Transverse colon (tissue), 3 donors: ENCODE results near the gene C1QTNF5.

ENCODE experiments used
- EP300 ChIP-seq: sonication (generic); formaldehyde crosslinking; IDR thresholded peaks from one replicate; pipeline ENCODE4 v1.6.1; 2017; ENCODE audit warnings: antibody characterized with exemption, low read depth
- POLR2A ChIP-seq: fragments of 450-650 bp; IDR thresholded peaks from one replicate; pipeline ENCODE4 v1.6.1; 2016; ENCODE audit warnings: antibody characterized with exemption, mild to moderate bottlenecking, moderate library complexity
- TF ChIP-seq, protein P1 (sequence below), 5 experiments: fragments of 200-600 bp in 3 of 5; fragments of 450-650 bp in 2 of 5; sonication (generic) in 3 of 5; IDR thresholded peaks; 1 replicate in 2 of 5; 2 replicates in 3 of 5; pipeline ENCODE4 v1.5.1; 2016 to 2017; ENCODE audit warnings: antibody characterized with exemption in 5 of 5, inconsistent platforms in 3 of 5, mild to moderate bottlenecking in 2 of 5, moderate library complexity in 1 of 5

DNA sequence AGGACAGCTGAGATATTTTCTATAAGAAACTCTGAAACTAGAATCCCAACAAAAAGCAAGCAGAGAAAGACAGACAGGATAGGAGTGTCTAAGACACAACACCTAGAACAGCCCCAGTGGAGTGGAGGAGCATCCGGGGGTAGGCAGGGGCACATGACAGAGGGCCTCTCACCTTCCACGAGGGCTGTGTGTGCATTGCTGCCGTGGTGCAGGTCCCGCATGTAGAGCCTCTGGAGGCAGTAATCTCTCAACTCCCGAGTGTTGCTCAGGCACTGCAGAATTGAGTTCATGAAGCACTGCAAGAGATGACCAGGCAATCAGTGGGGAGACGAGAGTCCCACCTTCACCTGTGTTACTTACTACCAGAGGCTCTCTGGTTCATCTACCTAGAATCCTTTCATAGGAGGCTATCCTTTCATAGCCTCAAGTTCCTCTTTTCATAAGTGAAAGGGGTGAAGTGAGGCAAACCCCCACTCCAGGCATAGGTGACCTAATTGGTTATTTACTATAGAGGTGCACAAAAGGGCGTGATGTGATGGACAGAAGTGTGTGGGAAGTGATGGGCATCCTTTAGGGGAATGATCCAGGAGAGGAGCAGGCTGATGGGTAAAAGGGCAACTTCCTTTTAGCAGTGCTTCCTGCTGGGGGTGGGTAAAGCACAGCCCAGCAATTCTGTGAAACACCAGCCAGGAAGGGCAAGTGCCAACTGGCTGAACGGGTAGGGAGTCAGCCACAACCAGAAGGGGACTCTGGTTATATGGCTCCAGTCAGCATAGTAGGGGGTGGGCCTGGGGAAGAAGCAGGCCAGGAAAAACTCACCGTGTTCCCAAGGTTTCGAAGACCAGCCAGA lies 18.9 kb upstream of the C1QTNF5 start:
- TF ChIP-seq, protein P1, sequence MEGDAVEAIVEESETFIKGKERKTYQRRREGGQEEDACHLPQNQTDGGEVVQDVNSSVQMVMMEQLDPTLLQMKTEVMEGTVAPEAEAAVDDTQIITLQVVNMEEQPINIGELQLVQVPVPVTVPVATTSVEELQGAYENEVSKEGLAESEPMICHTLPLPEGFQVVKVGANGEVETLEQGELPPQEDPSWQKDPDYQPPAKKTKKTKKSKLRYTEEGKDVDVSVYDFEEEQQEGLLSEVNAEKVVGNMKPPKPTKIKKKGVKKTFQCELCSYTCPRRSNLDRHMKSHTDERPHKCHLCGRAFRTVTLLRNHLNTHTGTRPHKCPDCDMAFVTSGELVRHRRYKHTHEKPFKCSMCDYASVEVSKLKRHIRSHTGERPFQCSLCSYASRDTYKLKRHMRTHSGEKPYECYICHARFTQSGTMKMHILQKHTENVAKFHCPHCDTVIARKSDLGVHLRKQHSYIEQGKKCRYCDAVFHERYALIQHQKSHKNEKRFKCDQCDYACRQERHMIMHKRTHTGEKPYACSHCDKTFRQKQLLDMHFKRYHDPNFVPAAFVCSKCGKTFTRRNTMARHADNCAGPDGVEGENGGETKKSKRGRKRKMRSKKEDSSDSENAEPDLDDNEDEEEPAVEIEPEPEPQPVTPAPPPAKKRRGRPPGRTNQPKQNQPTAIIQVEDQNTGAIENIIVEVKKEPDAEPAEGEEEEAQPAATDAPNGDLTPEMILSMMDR (IDR thresholded peaks at IDR 0.05), result no peak
- TF ChIP-seq POLR2A (no peak), EP300 (no peak)
